Glutamatergic neuron (in vitro differentiated cells): ENCODE measurements around the gene RNF181. TPM values are rescaled to one million over a fixed set of nuclear protein-coding genes. Genes with fewer than 3 reads are reported as not detected.
A peak's percentile ranks its signal among the peaks of the same experiment; 100 is the strongest.

Experiments used
- DNase-seq: peaks from one replicate; pipeline ENCODE4 v3.0.0; 2022
- H3K27ac Mint-ChIP-seq: one replicate; pipeline ENCODE4 v1.8.0; 2020; ENCODE audit warnings: mild to moderate bottlenecking, mixed read lengths, inconsistent platforms; ENCODE audit not compliant: unreplicated experiment
- H3K27me3 Mint-ChIP-seq: one replicate; pipeline ENCODE4 v1.8.0; 2020; ENCODE audit warnings: mild to moderate bottlenecking, moderate library complexity, mixed read lengths, inconsistent platforms; ENCODE audit not compliant: unreplicated experiment
- H3K36me3 Mint-ChIP-seq: one replicate; pipeline ENCODE4 v1.8.0; 2020; ENCODE audit warnings: mild to moderate bottlenecking, mixed read lengths, inconsistent platforms; ENCODE audit not compliant: unreplicated experiment
- H3K4me1 Mint-ChIP-seq: one replicate; pipeline ENCODE4 v1.8.0; 2020; ENCODE audit warnings: mild to moderate bottlenecking, low read depth, mixed read lengths, inconsistent platforms; ENCODE audit not compliant: unreplicated experiment
- H3K4me3 Mint-ChIP-seq: one replicate; pipeline ENCODE4 v1.8.0; 2020; ENCODE audit warnings: mild to moderate bottlenecking, mixed read lengths, inconsistent platforms; ENCODE audit not compliant: unreplicated experiment
- H3K9me3 Mint-ChIP-seq: one replicate; pipeline ENCODE4 v1.8.0; 2020; ENCODE audit warnings: mild to moderate bottlenecking, moderate library complexity, mixed read lengths, inconsistent platforms; ENCODE audit not compliant: unreplicated experiment
- CTCF ChIP-seq: fragments of 200-600 bp; sonication (generic); IDR thresholded peaks from one replicate; pipeline ENCODE4 v1.5.0; 2021; ENCODE audit not compliant: partially characterized antibody, unreplicated experiment
- total RNA-seq: library from RNA; stranded (reverse); fragmentation: NEBNext Ultra II Directional; extraction: Animal tissue kit (Norgen Biotek cat#: 25700); gene quantifications from one replicate; pipeline ENCODE4 v1.2.1, GENCODE V29; 2021; ENCODE audit not compliant: unreplicated experiment

RNF181 gene
- total RNA-seq, 1 donor from 2014 or later = 75.1 TPM

DNA sequence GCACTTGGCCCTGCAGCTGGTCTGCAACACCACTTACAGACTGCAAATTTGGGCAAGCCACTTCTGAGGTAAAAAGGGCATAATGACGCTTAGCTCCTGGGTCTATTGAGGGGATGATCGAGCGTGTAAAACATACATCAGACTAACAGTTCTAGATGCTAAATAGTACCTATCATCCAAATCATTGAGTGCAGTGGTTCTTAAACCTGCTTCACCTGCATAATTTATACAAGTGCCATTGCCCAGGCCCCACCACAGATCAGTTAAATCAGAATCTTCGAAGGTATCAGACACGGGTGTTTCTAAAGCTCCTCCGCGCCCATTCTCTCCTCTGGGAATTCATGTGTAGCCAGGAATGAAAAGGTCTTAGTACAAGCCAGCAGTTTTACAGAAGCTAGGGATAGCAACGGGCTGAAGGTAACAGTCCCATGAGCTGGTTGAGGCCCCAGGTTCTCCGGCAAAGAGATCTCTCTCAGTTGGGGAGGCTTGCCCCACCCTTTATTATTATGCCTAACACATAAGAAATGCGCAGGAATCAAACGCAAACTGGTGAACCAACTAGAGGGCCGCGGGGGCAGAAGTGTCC lies 737 bp upstream of the RNF181 start:
- Mint-ChIP-seq H3K27ac (peak overlapping the region; percentile 91), H3K27me3 (peaks cover 15% of the 10 kb centered on the region), H3K9me3 (peaks cover 9% of the 10 kb centered on the region), H3K4me3 (peak overlapping the region; percentile 100), H3K36me3 (no peaks in the 10 kb centered on the region), H3K4me1 (peaks cover 4% of the 10 kb centered on the region)
- DNase-seq = no peak
- no peak for TF ChIP-seq CTCF

- DNase-seq = no peak
- TF ChIP-seq CTCF = no peak
- peaks cover 2% of the 10 kb centered on the region for H3K4me1 Mint-ChIP-seq
- no peaks in the 10 kb centered on the region for H3K36me3 Mint-ChIP-seq
- peak overlapping the region; percentile 91 for H3K27ac Mint-ChIP-seq
- peak overlapping the region; percentile 100 for H3K4me3 Mint-ChIP-seq
- peaks cover 13% of the 10 kb centered on the region for H3K27me3 Mint-ChIP-seq
- H3K9me3 Mint-ChIP-seq = peaks cover 7% of the 10 kb centered on the region
These were observed 435 bp downstream of the RNF181 start for GRCh38 chr2:85596026-85596333.

- Mint-ChIP-seq H3K27me3 (peaks cover 13% of the 10 kb centered on the region), H3K9me3 (peaks cover 7% of the 10 kb centered on the region), H3K27ac (no peak overlapping the region), H3K4me3 (peak overlapping the region; percentile 100), H3K36me3 (no peaks in the 10 kb centered on the region), H3K4me1 (peaks cover 2% of the 10 kb centered on the region)
- no peak for DNase-seq
- TF ChIP-seq CTCF = no peak
These were observed 1.1 kb downstream of the RNF181 start for GRCh38 chr2:85596486-85597143.

- DNase-seq = no peak
- Mint-ChIP-seq H3K9me3 (peaks cover 7% of the 10 kb centered on the region), H3K4me3 (peak overlapping the region; percentile 100), H3K36me3 (no peaks in the 10 kb centered on the region), H3K27ac (no peak overlapping the region), H3K4me1 (peaks cover 2% of the 10 kb centered on the region), H3K27me3 (peaks cover 15% of the 10 kb centered on the region)
- no peak for TF ChIP-seq CTCF
These were observed 1.7 kb downstream of the RNF181 start for GRCh38 chr2:85597241-85597640.

GRCh38 chr2:85598594-85599340 lies 3.2 kb downstream of the RNF181 start:
- Mint-ChIP-seq H3K4me1 (peaks cover 4% of the 10 kb centered on the region), H3K9me3 (peaks cover 11% of the 10 kb centered on the region), H3K36me3 (no peaks in the 10 kb centered on the region), H3K4me3 (no peak overlapping the region), H3K27ac (no peak overlapping the region), H3K27me3 (peaks cover 17% of the 10 kb centered on the region)
- DNase-seq = no peak
- no peak for TF ChIP-seq CTCF
